GM21619 (cell line): ENCODE data around the gene ACP2.
"Not testable (repeated sequence)": the region's sequence is repeated elsewhere in the genome, so short reads cannot be mapped to it uniquely, and the experiment has no call there.

Experiments
- ATAC-seq: cut with Tn5 transposase; IDR thresholded peaks from one replicate; pipeline ENCODE4 v1.9.1; 2021; ENCODE audit not compliant: unreplicated experiment

Gene ACP2

GRCh38 chr11:47208008-47208552, 40.5 kb downstream of the ACP2 start:
- ATAC-seq, result not testable (repeated sequence)

DNA sequence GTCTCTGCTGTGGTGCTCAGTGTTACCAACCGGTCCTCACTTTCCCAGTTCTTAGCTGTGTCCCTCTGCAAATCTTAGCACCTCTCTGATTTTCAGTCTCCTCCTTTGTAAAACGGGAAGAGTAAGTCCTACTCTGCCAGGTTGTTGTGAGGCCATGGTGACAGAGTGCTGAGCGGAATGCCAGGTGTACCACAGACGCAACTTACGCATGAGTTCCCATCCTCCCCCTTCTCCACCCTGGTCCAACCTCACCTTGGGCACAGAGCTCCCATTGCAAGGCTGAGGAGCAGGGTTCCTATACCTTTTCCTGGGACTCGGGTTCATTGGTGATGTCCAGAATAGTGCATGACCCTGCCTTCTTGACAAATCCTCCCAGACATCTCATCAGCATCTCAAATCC, 41.2 kb downstream of the ACP2 start:
- no peak for ATAC-seq

DNA sequence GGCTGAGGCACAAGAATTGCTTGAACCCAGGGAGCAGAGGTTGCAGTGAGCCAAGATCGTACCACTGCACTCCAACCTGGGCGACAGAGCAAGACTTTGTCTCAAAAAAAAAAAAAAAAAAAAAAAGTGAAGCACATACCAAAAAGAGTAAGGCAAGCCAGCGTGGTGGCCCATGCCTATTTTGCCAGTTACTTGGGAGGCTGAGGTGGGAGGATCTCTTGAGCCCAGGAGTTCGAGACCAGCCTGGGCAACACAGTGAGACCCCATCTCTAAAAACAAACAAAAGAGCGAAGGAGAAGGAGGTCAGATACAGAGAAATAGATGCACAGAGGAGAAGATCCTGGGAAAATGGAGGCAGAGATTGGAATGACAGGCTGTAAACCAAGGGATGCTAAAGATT, 42.0 kb downstream of the ACP2 start:
- not testable (repeated sequence) for ATAC-seq

DNA sequence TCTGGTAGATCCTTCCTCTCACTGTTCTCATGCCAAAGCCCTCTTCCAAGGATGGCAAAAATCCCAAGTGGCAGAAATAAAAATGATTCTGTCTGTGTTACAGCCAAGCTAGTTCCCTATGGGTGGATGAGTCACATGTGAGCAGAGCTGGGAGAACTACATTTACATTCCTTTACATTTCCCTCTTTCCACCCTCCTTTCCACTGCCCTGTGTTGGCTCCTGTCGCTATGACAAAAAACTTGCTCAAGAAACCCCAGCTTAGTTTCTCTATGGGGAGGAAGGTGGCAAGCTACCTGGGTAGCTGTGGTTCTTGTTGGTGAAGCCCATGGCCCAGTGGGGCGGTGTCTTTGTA, 44.0 kb downstream of the ACP2 start:
- ATAC-seq, result no peak

DNA sequence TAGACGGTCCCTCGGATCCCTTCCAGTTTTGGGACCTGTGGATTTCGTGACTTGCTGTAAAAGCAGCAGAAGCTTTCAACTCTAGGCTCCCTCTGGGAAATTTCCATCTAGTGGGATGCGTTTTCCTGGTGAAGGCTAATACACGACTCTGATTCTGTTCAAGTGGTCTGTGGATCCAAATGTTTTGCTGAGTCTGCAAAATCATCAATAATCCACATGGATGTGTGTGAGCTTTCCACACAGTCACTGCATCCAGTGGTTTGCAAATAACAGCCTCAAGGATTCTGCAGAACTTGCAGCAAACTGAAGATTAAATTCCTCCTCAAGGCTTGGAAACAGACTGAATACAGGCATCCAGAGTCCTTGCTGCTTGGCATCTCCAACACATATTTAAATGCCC, 46.0 kb downstream of the ACP2 start:
- no peak for ATAC-seq

DNA sequence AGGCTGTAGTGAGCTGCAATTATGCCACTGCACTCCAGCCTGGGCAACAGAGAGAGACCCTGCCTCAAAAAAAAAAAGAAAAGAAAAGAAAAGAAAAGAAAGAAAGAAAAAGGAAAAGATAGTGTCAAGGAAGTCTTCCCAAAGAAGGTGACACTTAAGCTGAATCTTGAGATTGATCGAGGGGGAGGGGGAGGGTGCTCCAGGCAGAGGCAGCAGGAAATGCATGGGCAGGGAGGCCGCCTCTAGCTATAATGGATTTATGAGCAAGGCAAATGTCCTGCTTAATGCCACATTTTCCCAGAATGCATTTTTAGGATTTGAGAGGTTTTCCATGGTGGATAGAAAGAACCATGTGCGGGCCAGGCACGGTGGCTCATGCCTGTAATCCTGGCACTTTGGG, 47.6 kb downstream of the ACP2 start:
- ATAC-seq, result no peak

GRCh38 chr11:47198161-47198560, 50.5 kb downstream of the ACP2 start:
- not testable (repeated sequence) for ATAC-seq

DNA sequence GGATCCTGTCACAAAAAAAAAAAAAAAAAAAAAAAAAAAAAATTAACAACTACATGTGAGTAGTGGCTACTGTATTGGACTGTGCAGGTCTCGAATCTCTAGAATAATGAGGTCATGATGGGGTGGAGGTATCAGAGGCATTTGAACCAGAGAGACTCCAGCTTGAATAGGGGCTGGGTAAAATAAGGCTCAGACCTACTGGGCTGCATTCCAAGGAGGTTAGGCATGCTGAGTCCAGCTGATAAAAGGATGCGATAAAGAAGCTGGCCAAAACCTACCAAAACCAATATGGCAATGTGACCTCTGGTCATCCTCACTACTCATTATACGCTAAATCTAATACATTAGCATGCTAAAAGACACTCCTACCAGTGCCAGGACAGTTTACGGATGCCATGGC, 56.5 kb downstream of the ACP2 start:
- ATAC-seq, result no peak

- not testable (repeated sequence) for ATAC-seq
Measured at GRCh38 chr11:47191137-47191536, 57.5 kb downstream of the ACP2 start.
